ENCODE data around the gene LIME1. TPM values are rescaled to one million over a fixed set of nuclear protein-coding genes. Genes with fewer than 3 reads are reported as not detected.

The LIME1 gene
- total RNA-seq, 1 donor from 2014 or later = 0.53 TPM

GRCh38 chr20:63756648-63756991, 20.2 kb downstream of the LIME1 start:
- Histone ChIP-seq H3K36me3 (ENCODE audit: control insufficient read depth, insufficient read depth, low read length) (no peaks in the 10 kb centered on the region), H3K4me3 (ENCODE audit: low read depth, low read length) (no peak overlapping the region), H3K27me3 (ENCODE audit: control insufficient read depth, insufficient read depth, low read length) (no peaks in the 10 kb centered on the region)
- TF ChIP-seq, protein P1, sequence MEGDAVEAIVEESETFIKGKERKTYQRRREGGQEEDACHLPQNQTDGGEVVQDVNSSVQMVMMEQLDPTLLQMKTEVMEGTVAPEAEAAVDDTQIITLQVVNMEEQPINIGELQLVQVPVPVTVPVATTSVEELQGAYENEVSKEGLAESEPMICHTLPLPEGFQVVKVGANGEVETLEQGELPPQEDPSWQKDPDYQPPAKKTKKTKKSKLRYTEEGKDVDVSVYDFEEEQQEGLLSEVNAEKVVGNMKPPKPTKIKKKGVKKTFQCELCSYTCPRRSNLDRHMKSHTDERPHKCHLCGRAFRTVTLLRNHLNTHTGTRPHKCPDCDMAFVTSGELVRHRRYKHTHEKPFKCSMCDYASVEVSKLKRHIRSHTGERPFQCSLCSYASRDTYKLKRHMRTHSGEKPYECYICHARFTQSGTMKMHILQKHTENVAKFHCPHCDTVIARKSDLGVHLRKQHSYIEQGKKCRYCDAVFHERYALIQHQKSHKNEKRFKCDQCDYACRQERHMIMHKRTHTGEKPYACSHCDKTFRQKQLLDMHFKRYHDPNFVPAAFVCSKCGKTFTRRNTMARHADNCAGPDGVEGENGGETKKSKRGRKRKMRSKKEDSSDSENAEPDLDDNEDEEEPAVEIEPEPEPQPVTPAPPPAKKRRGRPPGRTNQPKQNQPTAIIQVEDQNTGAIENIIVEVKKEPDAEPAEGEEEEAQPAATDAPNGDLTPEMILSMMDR (IDR thresholded peaks at IDR 0.05; ENCODE audit: insufficient read depth, low read length, severe bottlenecking) = no peak
- no peak for DNase-seq (ENCODE audit: low read depth)
- FAIRE-seq = peak; percentile 43

- TF ChIP-seq, protein P1 (IDR thresholded peaks at IDR 0.05; ENCODE audit: insufficient read depth, low read length, severe bottlenecking) = no peak
- DNase-seq (ENCODE audit: low read depth) (no peak), FAIRE-seq (no peak)
- Histone ChIP-seq H3K36me3 (ENCODE audit: control insufficient read depth, insufficient read depth, low read length) (no peaks in the 10 kb centered on the region), H3K4me3 (ENCODE audit: low read depth, low read length) (no peak overlapping the region), H3K27me3 (ENCODE audit: control insufficient read depth, insufficient read depth, low read length) (no peaks in the 10 kb centered on the region)
These were observed 21.7 kb downstream of the LIME1 start for GRCh38 chr20:63758152-63758551.

- FAIRE-seq = no peak
- Histone ChIP-seq H3K27me3 (ENCODE audit: control insufficient read depth, insufficient read depth, low read length) (no peaks in the 10 kb centered on the region), H3K36me3 (ENCODE audit: control insufficient read depth, insufficient read depth, low read length) (no peaks in the 10 kb centered on the region), H3K4me3 (ENCODE audit: low read depth, low read length) (no peak overlapping the region)
- TF ChIP-seq, protein P1 (IDR thresholded peaks at IDR 0.05; ENCODE audit: insufficient read depth, low read length, severe bottlenecking) = no peak
- no peak for DNase-seq (ENCODE audit: low read depth)
These were observed 23.0 kb downstream of the LIME1 start for GRCh38 chr20:63759377-63759901.

- Histone ChIP-seq H3K36me3 (ENCODE audit: control insufficient read depth, insufficient read depth, low read length) (no peaks in the 10 kb centered on the region), H3K4me3 (ENCODE audit: low read depth, low read length) (no peak overlapping the region), H3K27me3 (ENCODE audit: control insufficient read depth, insufficient read depth, low read length) (no peaks in the 10 kb centered on the region)
- no peak for FAIRE-seq
- TF ChIP-seq, protein P1 (IDR thresholded peaks at IDR 0.05; ENCODE audit: insufficient read depth, low read length, severe bottlenecking) = no peak
- DNase-seq (ENCODE audit: low read depth) = no peak
These were observed 28.8 kb downstream of the LIME1 start for GRCh38 chr20:63765082-63765873.

DNA sequence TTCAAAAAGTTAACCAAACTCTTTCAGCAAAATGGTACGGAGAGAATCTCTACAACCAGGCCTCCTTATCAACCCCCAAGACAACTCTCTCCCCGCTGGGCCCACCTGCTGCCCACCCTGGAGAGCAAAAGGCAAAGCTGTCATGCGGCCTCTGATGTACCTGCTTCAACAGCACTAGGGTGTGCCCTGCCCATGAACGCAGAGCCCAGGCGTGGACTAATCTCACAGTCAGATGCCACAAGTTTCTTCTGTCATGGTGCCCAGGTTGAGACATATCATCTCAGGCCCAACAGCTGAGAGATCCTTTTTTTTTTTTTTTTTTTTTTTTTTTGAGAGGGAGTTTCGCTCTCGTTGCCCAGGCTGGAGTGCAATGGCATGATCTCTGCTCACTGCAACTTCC, 29.4 kb downstream of the LIME1 start:
- DNase-seq (ENCODE audit: low read depth) (no peak), FAIRE-seq (no peak)
- Histone ChIP-seq H3K36me3 (ENCODE audit: control insufficient read depth, insufficient read depth, low read length) (no peaks in the 10 kb centered on the region), H3K4me3 (ENCODE audit: low read depth, low read length) (no peak overlapping the region), H3K27me3 (ENCODE audit: control insufficient read depth, insufficient read depth, low read length) (no peaks in the 10 kb centered on the region)
- TF ChIP-seq, protein P1 (IDR thresholded peaks at IDR 0.05; ENCODE audit: insufficient read depth, low read length, severe bottlenecking) = no peak
